Liver (tissue), 5 donors: ENCODE results near the gene TRIP12. TPM values are rescaled to one million over a fixed set of nuclear protein-coding genes. Genes with fewer than 3 reads are reported as not detected.

ENCODE experiments used
- polyA plus RNA-seq, 2 donors: library from polyadenylated mRNA; stranded (reverse) in 1 of 2; unstranded in 1 of 2; fragments of 200-250 nt in 1 of 2; fragments of >200 nt in 1 of 2; fragmentation: Nextera tagmentation in 1 of 2; extraction: Ambion mirVana in 1 of 2; gene quantifications; one replicate each; pipeline versions ENCODE4 v1.2.1 to v1.2.3, GENCODE V29; 2013 to 2015
- small RNA-seq: library from RNA; depleted of rRNA; stranded (forward); fragments of <200 nt; gene quantifications from one replicate; pipeline ENCODE3, GENCODE V24; 2014
- total RNA-seq, 2 donors: library from RNA; depleted of rRNA; stranded (reverse); fragments of >200 nt; gene quantifications; one replicate each; pipeline ENCODE4 v1.2.3, GENCODE V29; 2014
- donor health status: healthy.
- donor health status: healthy.
- donor health status: healthy.

The TRIP12 gene
- total and polyA plus RNA-seq, 4 donors: 13.9 to 128 (median 67.4) TPM

Small RNA genes lying within 50 kb of the gene (small RNA-seq; reads per million reads assigned to genes)
- gene RNU6-613P (not detected), gene RNU6-964P (not detected)

Other genes with a start within 250 kb of the TRIP12 start
- gene DNER, start 207.5 kb downstream of the TRIP12 start, total RNA-seq: not detected
- under 1 TPM in 1 of 2 donors, not detected in 1; 0.01 TPM for gene DNER, start 207.5 kb downstream of the TRIP12 start, polyA plus RNA-seq
- 1 to 10 TPM in 1 of 2 donors, under 1 TPM in 1; 0.56 to 1.3 TPM for gene FBXO36, start 494 bp upstream of the TRIP12 start, total RNA-seq
- under 1 TPM; 0.65 to 0.74 TPM for gene FBXO36, start 494 bp upstream of the TRIP12 start, polyA plus RNA-seq
- gene SLC16A14, start 146.9 kb upstream of the TRIP12 start, total RNA-seq: 1 to 10 TPM in 1 of 2 donors, under 1 TPM in 1; 0.79 to 3.7 TPM
- gene SLC16A14, start 146.9 kb upstream of the TRIP12 start, polyA plus RNA-seq: 1 to 10 TPM in 1 of 2 donors, under 1 TPM in 1; 0.28 to 1.4 TPM